ENCODE data around the gene MYOG. TPM values are rescaled to one million over a fixed set of nuclear protein-coding genes. Genes with fewer than 3 reads are reported as not detected.

Gene MYOG
- polyA plus RNA-seq, 1 experiment, result not detected

DNA sequence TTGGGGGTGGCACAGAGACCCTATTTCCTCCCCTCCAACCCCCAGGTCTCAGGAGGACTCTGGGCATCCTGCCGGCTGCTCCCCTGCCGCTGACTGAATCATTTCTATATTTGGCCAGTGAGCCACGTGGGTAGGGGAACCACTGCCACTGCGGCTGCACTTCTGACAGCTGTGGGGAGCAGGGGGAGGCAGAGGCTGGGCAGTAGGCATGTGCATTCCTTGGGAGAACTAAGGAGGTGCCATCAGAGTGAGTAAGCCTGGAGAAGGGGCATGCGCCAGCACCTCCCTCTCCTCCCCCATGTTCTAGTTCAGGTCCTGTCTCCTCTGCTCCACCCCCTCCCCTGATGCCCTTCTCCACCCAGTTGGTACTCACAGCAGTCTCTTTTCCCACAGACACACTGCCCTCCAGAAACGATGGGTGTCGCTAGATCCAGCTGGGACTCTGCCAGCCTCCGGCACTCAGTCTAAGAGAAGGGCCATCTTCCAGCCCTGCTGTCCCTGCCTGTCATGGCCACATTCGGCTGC is 47.5 kb downstream of the MYOG start:
- Histone ChIP-seq H3K27me3 (ENCODE audit: control insufficient read depth, insufficient read depth, low read length) (peaks cover 4% of the 10 kb centered on the region), H3K27ac (ENCODE audit: low read depth, low read length) (peak overlapping the region; percentile 21), H3K9me3 (ENCODE audit: control insufficient read depth, insufficient read depth, low read length) (no peaks in the 10 kb centered on the region; the same call in 1 of the 2 replicates), H3K4me3 (ENCODE audit: low read depth, low read length) (no peak overlapping the region)
- DNase-seq (ENCODE audit: low read depth, low spot score), result peak; percentile 24
- POLR2A ChIA-PET, result no interaction called here
- TF ChIP-seq, protein P1, sequence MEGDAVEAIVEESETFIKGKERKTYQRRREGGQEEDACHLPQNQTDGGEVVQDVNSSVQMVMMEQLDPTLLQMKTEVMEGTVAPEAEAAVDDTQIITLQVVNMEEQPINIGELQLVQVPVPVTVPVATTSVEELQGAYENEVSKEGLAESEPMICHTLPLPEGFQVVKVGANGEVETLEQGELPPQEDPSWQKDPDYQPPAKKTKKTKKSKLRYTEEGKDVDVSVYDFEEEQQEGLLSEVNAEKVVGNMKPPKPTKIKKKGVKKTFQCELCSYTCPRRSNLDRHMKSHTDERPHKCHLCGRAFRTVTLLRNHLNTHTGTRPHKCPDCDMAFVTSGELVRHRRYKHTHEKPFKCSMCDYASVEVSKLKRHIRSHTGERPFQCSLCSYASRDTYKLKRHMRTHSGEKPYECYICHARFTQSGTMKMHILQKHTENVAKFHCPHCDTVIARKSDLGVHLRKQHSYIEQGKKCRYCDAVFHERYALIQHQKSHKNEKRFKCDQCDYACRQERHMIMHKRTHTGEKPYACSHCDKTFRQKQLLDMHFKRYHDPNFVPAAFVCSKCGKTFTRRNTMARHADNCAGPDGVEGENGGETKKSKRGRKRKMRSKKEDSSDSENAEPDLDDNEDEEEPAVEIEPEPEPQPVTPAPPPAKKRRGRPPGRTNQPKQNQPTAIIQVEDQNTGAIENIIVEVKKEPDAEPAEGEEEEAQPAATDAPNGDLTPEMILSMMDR (IDR thresholded peaks at IDR 0.05; ENCODE audit: low read depth, low read length), result 0 out of 2 replicates have a peak, but pooled peaks have one; percentile 1
- CTCF ChIA-PET, result interaction anchor here (0.9 to 19.9 kb wide), 12 partner anchors 8 to 304 kb away, joined by 3 to 340 read pairs (median 8); partner anchors contain the start of gene PPFIA4

DNA sequence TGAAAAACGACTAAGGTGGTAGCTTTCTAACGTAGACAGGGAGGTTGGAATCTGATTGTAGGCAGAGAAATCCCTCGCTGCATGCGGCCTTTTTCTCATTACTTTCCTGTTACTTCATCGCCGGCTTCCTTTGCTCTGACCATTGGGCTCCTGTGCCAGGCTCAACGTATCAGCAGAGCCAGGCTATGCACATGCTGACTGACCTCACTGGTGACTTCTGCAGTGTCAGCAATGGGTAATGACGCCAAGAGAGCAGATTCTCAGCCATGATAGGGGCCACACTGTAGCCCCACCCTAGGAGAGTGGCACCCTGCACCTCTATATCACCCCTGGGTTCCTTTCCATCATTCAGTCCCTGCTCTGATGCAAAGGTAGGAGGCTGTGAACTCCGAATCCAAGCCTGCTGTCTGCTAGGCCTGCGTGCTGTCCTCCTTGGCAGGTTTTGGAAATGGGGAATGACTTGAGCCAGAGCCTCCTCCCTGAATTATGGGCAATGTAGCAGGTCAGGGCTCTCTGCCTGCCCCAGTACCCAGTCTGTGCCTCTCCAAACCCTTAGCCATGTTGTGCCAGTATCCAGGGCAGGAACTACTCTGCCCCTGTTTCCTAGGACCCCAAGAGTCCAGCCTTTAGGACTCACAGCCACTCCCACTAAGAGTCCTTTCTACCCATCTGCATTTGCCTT is 48.2 kb downstream of the MYOG start:
- no peaks in the 10 kb centered on the region; the same call in 1 of the 2 replicates for H3K9me3 ChIP-seq (ENCODE audit: control insufficient read depth, insufficient read depth, low read length)
- POLR2A ChIA-PET, result no interaction called here
- CTCF ChIA-PET, result interaction anchor here (2.1 to 19.9 kb wide), 3 partner anchors 80 to 232 kb away, joined by 7 to 340 read pairs (median 10); no protein-coding TSS in a partner anchor
- no peak for DNase-seq (ENCODE audit: low read depth, low spot score)
- TF ChIP-seq, protein P1 (IDR thresholded peaks at IDR 0.05; ENCODE audit: low read depth, low read length), result no peak
- H3K27ac ChIP-seq (ENCODE audit: low read depth, low read length), result peak overlapping the region; percentile 21
- no peak overlapping the region for H3K4me3 ChIP-seq (ENCODE audit: low read depth, low read length)
- peaks cover 4% of the 10 kb centered on the region for H3K27me3 ChIP-seq (ENCODE audit: control insufficient read depth, insufficient read depth, low read length)

GRCh38 chr1:203036537-203036936 is 49.3 kb downstream of the MYOG start:
- Histone ChIP-seq H3K4me3 (ENCODE audit: low read depth, low read length) (no peak overlapping the region), H3K27me3 (ENCODE audit: control insufficient read depth, insufficient read depth, low read length) (peaks cover 2% of the 10 kb centered on the region), H3K9me3 (ENCODE audit: control insufficient read depth, insufficient read depth, low read length) (no peaks in the 10 kb centered on the region; the same call in 1 of the 2 replicates), H3K27ac (ENCODE audit: low read depth, low read length) (no peak overlapping the region)
- TF ChIP-seq, protein P1 (IDR thresholded peaks at IDR 0.05; ENCODE audit: low read depth, low read length), result no peak
- CTCF ChIA-PET, result interaction anchor here (1.1 to 19.9 kb wide), 4 partner anchors 22 to 233 kb away, joined by 4 to 340 read pairs (median 7); no protein-coding TSS in a partner anchor
- no peak for DNase-seq (ENCODE audit: low read depth, low spot score)
- POLR2A ChIA-PET, result no interaction called here

DNA sequence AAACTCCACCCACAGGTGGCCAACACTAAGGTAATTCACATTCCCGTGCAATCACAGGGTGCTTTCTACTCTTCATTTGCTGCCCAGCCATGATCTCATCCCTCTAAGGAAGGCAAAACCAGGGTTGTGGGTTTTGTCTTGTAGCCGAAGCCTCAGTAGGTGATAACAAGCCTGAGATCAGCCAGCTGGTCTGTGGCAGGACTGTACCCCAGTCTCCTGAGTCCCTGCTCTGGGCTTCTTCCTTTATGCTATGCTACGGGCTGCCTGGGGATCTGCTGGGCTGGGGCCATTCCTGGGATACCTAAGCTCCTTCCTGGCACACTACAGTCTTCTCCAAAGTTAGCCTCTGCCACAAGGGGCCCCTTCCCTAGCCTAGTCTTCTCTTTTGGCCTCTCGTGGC is 49.7 kb downstream of the MYOG start:
- POLR2A ChIA-PET, result no interaction called here
- Histone ChIP-seq H3K9me3 (ENCODE audit: control insufficient read depth, insufficient read depth, low read length) (no peaks in the 10 kb centered on the region; the same call in 1 of the 2 replicates), H3K27ac (ENCODE audit: low read depth, low read length) (no peak overlapping the region), H3K27me3 (ENCODE audit: control insufficient read depth, insufficient read depth, low read length) (peaks cover 2% of the 10 kb centered on the region), H3K4me3 (ENCODE audit: low read depth, low read length) (no peak overlapping the region)
- CTCF ChIA-PET, result interaction anchor here (1.1 to 19.9 kb wide), 4 partner anchors 23 to 234 kb away, joined by 4 to 340 read pairs (median 7); no protein-coding TSS in a partner anchor
- TF ChIP-seq, protein P1 (IDR thresholded peaks at IDR 0.05; ENCODE audit: low read depth, low read length), result no peak
- no peak for DNase-seq (ENCODE audit: low read depth, low spot score)

Data from AG04450 (cell line).